Central memory CD4-positive, alpha-beta T cell (primary cell): ENCODE measurements around the gene PITHD1.
"Not testable (repeated sequence)": the region's sequence is repeated elsewhere in the genome, so short reads cannot be mapped to it uniquely, and the experiment has no call there.

Experiments
- DNase-seq: peaks from one replicate; pipeline ENCODE4 v3.0.0; 2022

PITHD1 gene

DNA sequence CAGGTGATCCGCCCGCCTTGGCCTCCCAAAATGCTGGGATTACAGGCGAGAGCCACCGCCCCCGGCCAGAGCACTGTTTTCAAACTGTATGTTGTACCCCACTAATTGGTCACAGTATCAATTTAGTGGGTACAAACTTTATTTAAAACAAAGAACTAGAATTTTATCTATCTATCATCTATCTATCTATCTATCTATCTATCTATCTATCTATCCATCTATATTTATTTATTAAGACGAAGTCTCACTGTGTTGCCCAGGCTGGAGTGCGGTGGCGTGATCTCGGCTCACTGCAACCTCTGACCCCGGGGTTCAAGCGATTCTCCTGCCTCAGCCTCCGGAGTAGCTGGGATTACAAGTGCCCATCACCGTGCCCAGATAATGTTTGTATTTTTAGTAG is 48.4 kb downstream of the PITHD1 start:
- not testable (repeated sequence) for DNase-seq

DNA sequence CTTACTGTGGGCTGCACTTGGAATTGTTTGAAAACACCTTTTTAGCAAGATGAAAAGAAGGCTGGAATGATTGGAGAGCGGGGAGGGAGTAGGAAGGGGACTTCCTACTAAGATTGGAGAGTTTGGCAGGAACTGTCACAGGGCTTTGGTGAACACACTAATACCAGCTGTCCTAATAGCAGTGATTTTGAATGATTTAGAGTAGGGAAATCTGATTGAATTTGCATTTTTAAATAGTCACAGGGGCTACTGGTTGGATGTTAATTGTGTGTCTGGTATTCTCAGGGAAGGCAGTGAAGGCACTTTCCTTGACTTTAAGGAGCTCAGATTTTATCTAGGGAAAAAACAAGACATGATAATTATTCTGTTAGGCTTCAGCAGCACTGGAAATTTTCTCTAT is 49.5 kb downstream of the PITHD1 start:
- DNase-seq = no peak

DNA sequence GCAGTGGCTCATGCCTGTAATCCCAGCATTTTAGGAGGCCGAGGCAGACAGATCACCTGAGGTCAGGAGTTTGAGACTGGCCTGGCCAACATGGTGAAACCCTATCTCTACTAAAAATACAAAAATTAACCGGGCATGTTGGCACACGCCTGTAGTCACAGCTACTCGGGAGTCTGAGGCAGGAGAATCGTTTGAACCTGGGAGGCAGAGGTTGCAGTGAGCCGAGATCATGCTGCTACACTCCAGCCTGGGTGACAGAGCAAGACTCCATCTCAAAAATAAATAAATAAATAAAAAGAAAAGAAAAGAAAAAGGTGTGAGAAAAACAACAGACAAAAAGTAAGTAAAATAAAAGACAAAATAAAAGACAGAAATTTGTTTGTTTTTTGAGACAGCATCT is 55.9 kb downstream of the PITHD1 start:
- DNase-seq = not testable (repeated sequence)

DNA sequence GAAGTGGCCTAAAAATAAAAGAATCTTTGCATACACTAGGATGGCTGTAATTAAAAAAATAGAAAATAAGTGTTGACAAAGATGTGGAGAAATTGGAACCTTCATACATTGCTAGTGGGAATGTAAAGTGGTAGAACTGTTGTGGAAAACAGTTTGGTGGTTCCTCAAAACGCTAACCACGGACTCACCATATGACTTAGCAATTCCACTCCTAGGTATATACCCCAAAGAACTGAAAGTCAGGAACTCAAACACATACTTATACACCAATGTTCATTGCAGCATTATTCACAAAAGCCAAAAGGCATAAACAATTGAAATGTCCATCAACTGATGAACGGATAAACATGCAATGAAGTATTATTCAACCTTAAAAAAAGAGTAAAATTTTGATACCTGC is 57.8 kb downstream of the PITHD1 start:
- no peak for DNase-seq
